ENCODE data around the gene SMYD3. TPM values are rescaled to one million over a fixed set of nuclear protein-coding genes. Genes with fewer than 3 reads are reported as not detected.
"Not testable (repeated sequence)": the region's sequence is repeated elsewhere in the genome, so short reads cannot be mapped to it uniquely, and the experiment has no call there.

The SMYD3 gene
- total RNA-seq, 1 donor: 45.5 TPM

DNA sequence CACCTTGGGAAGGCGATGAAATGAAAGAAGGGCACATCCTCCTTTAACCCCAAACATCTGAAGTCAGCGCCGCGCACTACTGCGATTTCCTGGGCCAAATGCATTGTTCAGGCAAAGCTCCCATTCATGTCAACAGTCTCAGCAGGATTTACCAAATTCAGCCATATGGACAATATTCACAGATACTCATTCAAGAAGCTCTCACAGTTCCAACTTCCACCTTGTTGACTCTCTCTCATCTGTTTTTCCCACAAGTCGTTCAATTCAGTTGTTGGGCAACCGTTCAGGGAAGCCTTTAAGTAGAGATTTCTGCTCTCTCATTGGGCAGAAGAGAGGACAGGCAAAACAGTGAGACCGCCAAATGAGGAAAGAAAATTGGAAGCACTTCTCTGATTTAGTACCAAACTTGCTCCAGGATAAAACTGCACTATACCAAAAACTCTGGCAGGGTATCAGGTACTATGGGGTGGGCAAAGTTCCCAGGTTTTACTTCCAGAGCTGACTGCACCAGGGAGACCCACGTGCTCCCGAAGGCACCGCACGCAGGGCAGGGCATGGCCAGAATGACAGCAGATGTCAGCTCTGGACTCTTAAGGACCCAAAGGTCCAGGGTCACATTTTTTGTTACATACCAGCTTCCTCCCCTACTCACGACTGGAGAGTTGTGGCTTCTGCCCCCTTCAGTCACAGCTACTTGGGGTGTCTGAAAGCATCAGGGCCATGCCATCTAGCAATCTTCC is 683.5 kb downstream of the SMYD3 start:
- H3K4me3 ChIP-seq (ENCODE audit: low read depth, low read length): no peak overlapping the region
- no peak for DNase-seq (ENCODE audit: low read depth)
- no peak for TF ChIP-seq CTCF (IDR thresholded peaks at IDR 0.05; ENCODE audit: insufficient read depth, low read length)

DNA sequence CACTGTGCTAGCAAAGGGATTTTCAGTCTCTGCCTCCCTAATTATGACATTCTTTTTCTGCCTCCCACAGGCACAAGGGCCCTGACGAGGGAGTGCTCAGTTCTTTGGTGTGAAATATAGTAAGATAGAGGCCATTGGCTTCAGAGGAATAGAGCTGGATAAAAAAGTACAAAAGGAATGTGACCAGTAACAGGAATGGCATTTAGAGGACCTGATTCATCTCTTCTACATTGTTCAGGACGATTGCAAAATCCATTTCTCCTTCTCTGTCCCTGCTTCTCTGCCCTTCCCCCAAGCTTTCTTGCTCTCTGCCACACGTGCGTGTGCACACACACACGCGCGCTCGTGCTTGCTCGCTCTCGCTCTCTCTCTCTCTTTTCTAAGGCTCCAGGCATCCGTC is 684.1 kb downstream of the SMYD3 start:
- H3K4me3 ChIP-seq (ENCODE audit: low read depth, low read length): no peak overlapping the region
- peak; percentile 99 for DNase-seq (ENCODE audit: low read depth)
- no peak for TF ChIP-seq CTCF (IDR thresholded peaks at IDR 0.05; ENCODE audit: insufficient read depth, low read length)

GRCh38 chr1:245818363-245818762 is 688.7 kb downstream of the SMYD3 start:
- DNase-seq (ENCODE audit: low read depth): not testable (repeated sequence)

DNA sequence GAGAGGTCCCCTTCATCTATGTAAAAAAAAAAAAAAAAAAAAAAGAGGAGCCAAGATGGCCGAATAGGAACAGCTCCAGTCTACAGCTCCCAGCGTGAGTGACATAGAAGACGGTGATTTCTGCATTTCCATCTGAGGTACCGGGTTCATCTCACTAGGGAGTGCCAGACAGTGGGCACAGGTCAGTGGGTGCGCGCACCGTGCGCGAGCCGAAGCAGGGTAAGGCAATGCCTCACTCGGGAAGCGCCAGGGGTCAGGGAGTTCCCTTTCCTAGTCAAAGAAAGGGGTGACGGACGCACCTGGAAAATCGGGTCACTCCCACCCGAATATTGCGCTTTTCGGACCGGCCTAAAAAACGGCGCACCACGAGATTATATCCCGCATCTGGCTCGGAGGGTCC is 690.6 kb downstream of the SMYD3 start:
- DNase-seq (ENCODE audit: low read depth); H3K4me3 ChIP-seq (ENCODE audit: low read depth, low read length): not testable (repeated sequence)

More at GRCh38 chr1:245818363-245818762, 688.7 kb downstream of the SMYD3 start:
- not testable (repeated sequence) for H3K4me3 ChIP-seq (ENCODE audit: low read depth, low read length)

GRCh38 chr1:245814651-245815050 is 692.4 kb downstream of the SMYD3 start:
- H3K4me3 ChIP-seq (ENCODE audit: low read depth, low read length): no peak overlapping the region

DNA sequence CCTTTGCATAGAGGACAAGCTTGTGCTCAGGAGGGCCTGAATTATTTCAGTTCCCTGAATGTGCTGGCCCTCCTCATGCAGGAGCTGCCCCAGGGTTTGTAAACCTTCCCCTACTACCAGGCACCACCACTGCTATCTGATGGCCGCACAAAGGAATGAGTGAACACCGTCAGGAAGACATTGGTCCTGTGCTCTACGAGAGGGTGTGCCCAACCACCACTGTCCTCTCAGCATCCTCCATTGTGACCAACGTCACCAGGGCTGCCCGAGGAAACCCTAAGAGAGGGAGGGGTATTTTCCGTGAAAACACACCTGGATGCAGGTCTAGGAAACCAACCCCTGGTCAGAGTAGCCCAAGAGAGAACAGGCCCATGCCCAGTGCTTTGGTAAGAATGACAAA is 694.8 kb downstream of the SMYD3 start:
- no peak for DNase-seq (ENCODE audit: low read depth)
- no peak for TF ChIP-seq CTCF (IDR thresholded peaks at IDR 0.05; ENCODE audit: insufficient read depth, low read length)
- no peak overlapping the region for H3K4me3 ChIP-seq (ENCODE audit: low read depth, low read length)

More at GRCh38 chr1:245814651-245815050, 692.4 kb downstream of the SMYD3 start:
- DNase-seq (ENCODE audit: low read depth): no peak
- TF ChIP-seq CTCF (IDR thresholded peaks at IDR 0.05; ENCODE audit: insufficient read depth, low read length): no peak

DNA sequence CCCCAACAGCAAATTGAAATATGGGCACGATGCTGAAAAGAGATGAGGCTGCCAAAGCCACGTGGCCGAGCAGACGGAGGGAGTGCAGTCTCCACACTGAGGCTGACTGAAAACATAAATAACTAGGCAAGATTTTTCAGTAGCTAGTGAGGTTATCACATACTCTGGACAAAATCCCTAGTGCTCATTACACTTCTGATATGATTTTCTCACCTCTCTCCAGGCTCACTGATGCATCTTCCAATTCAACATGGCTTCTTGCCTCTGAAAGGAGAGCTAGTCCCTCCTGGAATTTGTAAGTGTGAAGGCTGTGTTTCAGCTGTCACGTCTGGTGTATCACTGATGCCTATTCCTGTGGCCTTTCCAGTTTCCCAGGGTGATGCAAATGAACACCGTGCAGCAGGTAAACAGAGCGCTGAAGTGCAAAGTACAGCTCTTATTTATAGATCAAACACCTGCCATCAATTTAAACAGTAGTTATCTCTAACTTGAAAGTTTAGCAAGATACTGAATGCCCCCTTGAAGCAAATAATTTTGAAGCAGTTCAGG is 696.2 kb downstream of the SMYD3 start:
- H3K4me3 ChIP-seq (ENCODE audit: low read depth, low read length): no peak overlapping the region
- TF ChIP-seq CTCF (IDR thresholded peaks at IDR 0.05; ENCODE audit: insufficient read depth, low read length): no peak
- DNase-seq (ENCODE audit: low read depth): no peak

All from fibroblast of the aortic adventitia (primary cell).